ENCODE results near the gene SP9.

GRCh38 chr2:174332217-174332963 is 2.4 kb upstream of the SP9 start:
- TF ChIP-seq, protein P1, sequence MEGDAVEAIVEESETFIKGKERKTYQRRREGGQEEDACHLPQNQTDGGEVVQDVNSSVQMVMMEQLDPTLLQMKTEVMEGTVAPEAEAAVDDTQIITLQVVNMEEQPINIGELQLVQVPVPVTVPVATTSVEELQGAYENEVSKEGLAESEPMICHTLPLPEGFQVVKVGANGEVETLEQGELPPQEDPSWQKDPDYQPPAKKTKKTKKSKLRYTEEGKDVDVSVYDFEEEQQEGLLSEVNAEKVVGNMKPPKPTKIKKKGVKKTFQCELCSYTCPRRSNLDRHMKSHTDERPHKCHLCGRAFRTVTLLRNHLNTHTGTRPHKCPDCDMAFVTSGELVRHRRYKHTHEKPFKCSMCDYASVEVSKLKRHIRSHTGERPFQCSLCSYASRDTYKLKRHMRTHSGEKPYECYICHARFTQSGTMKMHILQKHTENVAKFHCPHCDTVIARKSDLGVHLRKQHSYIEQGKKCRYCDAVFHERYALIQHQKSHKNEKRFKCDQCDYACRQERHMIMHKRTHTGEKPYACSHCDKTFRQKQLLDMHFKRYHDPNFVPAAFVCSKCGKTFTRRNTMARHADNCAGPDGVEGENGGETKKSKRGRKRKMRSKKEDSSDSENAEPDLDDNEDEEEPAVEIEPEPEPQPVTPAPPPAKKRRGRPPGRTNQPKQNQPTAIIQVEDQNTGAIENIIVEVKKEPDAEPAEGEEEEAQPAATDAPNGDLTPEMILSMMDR (conservative IDR thresholded peaks at IDR 0.05; ENCODE audit: low read length) = no peak
- TF ChIP-seq EZH2phosphoT487 (IDR thresholded peaks at IDR 0.05; ENCODE audit: borderline replicate concordance) = no peak

All from Loucy (cell line).